Stimulated activated CD8-positive, alpha-beta memory T cell treated with anti-CD3 and anti-CD28 coated beads, Interleukin-15, amount 100 ng/mL, for 48 hours (primary cell): Measurements from ENCODE around the gene FAM222B.

Source experiments
- DNase-seq, 2 donors: peaks; one replicate each; pipeline ENCODE4 v3.0.0-alpha.2; 2020; ENCODE audit warnings: low read depth in 2 of 2

Gene FAM222B

GRCh38 chr17:28774206-28774605, 68.4 kb downstream of the FAM222B start:
- no peak for DNase-seq

DNA sequence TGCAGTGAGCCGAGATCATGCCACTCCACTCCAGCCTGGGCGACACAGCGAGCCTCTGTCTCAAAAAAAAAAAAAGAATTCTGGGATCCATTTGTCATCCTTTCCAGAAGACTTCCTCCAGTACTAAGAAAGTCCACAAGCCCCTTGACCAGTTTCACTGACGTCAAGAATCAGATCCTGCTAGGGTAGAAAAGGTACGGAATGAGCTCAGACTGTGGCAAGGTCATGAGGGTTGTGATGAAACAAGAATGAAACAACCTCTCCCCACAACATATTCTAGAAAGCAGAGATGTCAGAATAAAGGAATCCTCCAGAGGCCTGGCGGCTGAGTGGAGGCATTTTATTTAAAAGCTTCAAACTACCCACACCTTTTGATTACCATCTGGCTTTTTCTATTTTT, 68.9 kb downstream of the FAM222B start:
- DNase-seq, result no peak

- DNase-seq, result no peak
Observed at GRCh38 chr17:28765038-28765437, 77.6 kb downstream of the FAM222B start.

GRCh38 chr17:28763804-28764266, 78.8 kb downstream of the FAM222B start:
- DNase-seq, result peak; percentile 47 to 60

GRCh38 chr17:28763137-28763799, 79.3 kb downstream of the FAM222B start:
- no peak for DNase-seq

DNA sequence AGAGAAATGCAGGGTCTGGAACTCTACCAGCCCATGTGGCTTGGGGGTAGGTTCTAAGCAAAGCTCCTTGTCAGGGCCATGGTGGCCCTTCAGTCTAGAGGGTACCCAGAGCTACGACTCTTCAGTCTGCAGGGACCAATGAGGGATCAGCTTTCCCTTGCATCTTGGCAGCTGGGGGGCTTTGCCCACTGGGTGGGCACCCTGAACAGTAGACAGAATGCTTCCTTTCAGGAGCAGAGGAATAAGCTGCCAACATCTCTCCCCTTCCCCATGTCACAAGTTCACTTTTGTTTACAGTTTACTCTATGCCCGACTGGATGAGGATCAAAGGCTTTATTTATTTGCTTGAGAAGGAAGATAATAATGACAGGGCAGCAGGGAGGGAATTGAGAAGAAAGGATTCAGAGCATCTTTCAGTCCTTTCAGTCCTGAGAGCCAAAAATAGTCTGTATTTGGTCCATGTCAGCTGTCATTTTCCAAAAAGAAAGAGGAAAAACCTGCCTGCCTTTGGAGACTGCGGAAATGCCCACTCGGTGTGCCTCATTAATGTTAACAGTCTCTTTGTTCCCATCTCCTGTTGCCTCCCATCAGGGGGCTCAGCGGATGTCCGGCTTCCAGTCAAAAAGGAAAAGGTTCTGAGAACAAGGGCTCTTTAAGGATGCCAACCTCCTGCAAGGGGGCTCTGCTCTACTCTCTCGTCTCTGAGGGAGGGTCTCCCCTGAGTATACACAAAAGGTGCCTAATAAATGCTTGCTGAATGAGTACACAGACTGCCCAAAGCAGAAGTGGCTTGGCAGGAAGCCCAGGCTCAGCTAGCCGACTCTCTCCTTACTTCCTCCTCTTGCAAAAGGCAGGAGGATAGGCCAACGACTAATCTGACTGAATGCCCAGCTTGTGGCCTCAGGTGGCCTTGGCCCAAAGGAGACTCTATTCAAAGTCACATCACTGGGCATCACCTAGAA, 81.7 kb downstream of the FAM222B start:
- DNase-seq, result no peak

GRCh38 chr17:28759256-28759865, 83.2 kb downstream of the FAM222B start:
- no peak for DNase-seq

DNA sequence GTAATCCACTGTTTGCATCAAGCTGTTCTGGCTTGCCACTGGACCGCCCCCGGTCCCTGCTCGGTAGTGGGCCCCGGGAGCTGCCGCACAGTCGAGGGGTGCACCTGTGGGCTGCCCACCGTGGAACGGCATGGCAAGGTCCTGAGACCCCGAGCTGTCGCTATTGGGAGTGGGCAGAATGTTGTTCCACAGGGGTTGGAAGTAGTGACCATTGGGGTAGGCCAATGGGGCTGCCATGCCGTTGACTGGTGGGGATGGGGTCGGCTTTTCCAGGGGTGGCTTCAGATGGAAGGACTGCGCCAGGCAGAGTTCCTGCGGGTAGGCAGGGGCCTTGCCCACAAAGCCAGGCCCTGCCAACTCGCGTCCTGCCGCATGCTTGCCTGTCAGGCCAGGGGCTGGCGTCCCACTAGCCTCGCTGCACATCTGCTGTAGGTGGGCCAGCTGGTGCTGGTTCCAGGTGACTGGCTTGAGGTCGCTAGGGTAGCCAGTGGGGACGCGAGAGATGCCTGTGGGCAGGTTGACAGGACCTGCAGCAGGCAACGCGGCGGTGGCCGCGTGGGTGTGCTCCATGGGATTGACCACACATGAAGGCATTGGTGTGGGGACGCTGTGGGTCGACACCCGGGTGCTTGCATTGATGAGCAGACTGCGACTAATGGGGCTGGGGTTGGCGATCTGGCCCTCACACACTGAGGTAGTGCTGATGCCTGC, 84.0 kb downstream of the FAM222B start:
- no peak for DNase-seq

DNA sequence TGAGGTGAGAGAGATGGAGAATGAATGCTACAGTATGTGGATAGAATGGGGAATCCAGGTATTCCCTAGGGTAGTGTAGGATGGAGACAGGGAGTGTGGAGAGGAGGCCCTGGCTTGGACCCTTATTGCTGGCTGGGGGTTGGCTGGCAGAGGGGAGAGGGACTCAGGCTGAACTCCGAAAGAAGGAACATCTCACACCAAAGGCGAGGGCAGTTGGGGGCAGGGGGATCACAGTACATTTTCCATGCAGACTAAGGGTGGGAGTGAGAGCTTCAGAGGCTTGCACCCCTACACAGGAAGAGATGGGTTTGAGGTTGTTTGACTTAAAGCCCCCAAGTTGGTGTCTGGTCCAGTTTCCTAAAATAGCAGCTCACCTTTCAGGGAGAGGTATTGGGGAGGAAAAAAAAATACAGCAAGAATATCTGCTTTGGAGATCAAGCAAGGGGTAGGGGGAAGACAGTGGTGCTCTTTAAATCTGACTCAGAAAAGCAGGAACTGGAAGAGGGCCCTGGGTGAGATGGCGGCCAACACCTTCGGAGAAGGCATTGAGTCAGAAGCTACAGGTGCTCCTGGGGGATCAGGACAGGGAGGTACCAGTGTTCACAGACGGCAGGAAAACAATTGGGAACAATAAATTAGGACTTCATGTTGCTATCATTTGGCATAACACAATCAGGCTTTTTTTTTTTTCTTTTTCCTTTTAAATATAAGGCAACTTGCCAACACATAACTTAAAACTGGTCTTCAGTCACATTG, 86.4 kb downstream of the FAM222B start:
- no peak for DNase-seq

DNA sequence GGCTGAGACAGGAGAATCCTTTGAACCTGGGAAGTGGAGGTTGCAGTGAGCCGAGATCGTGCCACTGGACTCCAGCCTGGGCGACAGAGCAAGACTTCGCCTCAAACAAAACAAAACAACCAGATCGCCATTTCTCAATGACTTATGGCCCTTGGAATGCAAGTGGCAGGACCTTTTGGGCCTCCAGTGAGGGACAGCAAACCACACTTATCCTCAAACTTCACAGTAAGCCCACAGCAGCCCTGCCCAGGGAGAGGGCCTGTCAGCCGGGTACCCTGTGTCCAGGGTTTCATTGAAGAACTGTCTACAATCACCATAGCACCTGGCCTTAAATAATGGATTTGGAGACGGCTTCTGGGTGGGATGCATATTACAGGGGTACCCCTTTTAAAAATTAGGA, 87.1 kb downstream of the FAM222B start:
- no peak for DNase-seq

DNA sequence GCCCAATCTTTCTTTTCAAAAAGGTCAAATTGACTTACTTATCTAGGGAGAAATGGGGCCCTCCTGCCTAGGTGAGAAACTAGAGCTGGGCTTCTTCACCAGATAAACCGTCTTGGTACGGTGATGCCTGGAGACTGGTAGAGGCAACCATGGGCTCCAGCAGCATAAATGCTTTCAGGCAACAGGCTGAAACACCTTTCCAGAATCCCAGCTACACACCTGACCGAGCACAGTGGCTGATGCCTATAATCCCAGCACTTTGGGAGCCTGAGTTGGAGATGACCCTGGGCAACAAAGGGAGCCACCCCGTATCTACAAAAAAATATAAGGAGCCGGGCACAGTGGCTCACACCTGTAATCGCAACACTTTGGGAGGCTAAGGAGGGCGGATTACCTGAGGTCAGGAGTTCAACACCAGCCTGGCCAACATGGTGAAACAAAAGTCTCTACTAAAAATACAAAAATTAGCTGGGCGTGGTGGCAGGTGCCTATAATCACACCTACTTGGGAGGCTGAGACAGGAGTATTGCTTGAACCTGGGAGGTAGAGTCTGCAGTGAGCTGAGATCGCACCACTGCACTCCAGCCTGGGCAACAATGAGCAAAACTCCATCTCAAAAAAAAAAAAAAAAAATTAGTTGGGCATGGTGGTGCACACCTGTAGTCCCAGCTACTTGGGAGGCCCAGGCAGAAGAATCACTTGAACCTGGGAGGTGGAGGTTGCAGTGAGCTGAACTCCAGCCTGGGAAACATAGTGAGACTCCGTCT, 90.8 kb downstream of the FAM222B start:
- DNase-seq, result no peak

- DNase-seq, result peak; percentile 77 to 79
Observed at GRCh38 chr17:28750178-28751047, 92.2 kb downstream of the FAM222B start.

- no peak for DNase-seq
Observed at GRCh38 chr17:28749516-28750177, 92.9 kb downstream of the FAM222B start.

GRCh38 chr17:28748852-28749515, 93.6 kb downstream of the FAM222B start:
- no peak for DNase-seq

DNA sequence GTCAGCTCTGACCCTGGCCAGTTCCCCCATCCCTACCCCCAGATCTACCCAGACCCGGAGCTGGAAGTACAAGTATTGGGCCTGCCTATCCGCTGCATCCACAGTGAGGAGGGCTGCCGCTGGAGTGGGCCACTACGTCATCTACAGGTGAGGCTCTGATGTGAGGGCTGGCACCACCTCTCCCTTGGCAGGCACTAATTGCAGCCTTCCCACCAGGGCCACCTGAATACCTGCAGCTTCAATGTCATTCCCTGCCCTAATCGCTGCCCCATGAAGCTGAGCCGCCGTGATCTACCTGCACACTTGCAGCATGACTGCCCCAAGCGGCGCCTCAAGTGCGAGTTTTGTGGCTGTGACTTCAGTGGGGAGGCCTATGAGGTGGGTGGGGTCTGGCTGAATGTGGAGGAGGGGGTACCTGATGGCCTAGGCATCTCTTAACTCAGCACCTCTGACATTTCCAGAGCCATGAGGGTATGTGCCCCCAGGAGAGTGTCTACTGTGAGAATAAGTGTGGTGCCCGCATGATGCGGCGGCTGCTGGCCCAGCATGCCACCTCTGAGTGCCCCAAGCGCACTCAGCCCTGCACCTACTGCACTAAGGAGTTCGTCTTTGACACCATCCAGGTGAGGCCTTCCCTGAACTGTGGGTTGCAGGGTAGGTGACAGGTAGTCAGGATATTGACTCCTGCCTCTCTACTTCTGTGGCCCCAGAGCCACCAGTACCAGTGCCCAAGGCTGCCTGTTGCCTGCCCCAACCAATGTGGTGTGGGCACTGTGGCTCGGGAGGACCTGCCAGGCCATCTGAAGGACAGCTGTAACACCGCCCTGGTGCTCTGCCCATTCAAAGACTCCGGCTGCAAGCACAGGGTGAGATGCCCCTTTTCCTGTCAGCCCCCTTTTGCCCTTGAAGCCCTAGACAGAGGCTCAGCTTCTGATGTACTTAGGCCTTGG, 94.5 kb downstream of the FAM222B start:
- no peak for DNase-seq

GRCh38 chr17:28747051-28747691, 95.4 kb downstream of the FAM222B start:
- DNase-seq, result no peak
